ENCODE results near the gene HAPSTR1. TPM values are rescaled to one million over a fixed set of nuclear protein-coding genes. Genes with fewer than 3 reads are reported as not detected.

HAPSTR1 gene
- total RNA-seq, 1 experiment from 2014 or later = 85.2 TPM

DNA sequence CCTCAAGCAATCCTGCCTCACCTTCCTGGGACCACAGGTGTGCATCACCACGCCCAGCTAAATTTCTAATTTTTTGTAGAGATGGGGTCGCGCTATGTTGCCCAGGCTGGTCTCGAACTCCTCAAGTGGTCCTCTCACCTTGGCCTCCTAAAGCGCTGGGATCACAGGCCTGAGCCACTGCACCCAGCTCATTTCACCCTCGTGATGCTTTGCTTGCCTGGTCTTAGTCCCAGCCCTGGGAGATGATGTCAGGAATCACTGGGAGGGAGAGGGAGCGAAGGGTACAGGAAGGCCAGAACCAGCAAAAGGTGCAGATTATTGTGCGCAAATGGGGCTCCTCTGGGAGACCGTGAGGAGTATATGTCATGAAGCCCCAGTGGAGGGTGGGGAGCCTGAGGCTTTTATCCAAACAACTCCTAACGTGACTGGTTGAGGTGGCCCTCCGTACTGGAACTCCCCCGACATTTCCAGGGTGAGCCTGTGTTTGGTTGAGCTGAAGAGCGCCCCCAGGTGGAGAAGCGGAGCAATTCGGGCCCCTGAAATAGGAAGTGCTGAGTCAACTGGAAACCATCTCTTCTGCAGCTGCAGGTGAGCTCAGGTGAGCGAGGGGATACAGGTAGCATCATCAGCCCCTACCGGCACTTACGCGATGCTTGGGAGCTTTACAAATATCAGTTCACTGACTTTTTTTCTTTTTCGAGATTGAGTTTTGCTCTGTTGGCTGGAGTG is 41.2 kb upstream of the HAPSTR1 start:
- WGBS (ENCODE audit: extremely low coverage, insufficient read length, low lambda C conversion rate) = no CpG with 5 or more reads among the region's 20 CpGs
- DNase-seq = peak; percentile 94

More for the DNA sequence above, 41.2 kb upstream of the HAPSTR1 start:
- Mint-ChIP-seq H3K4me1 (peaks cover 16 to 26% of the 10 kb centered on the region in 2 experiments), H3K27ac (peak overlapping the region in 2 of 3 experiments; percentile 49 to 63; a peak in 3 of 7 replicates), H3K27me3 (ENCODE audit: low read depth) (no peaks in the 10 kb centered on the region; the same call in 1 of the 2 replicates), H3K36me3 (ENCODE audit: insufficient read depth in 1 of 3, low read depth in 3 of 3) (peaks cover 1 to 13% (median 3%) of the 10 kb centered on the region in 3 experiments; a peak in 5 of 7 replicates), H3K4me3 (no peak overlapping the region), H3K9me3 (peaks cover 4 to 5% of the 10 kb centered on the region in 2 experiments; a peak in 3 of 5 replicates)
- no peaks in the 10 kb centered on the region for H3K79me2 ChIP-seq (ENCODE audit: insufficient read depth, low read length)
- TF ChIP-seq CTCF (conservative IDR thresholded peaks at IDR 0.05) = peak; percentile 96
- peak overlapping the region; percentile 3 for H3K18ac ChIP-seq (ENCODE audit: insufficient read length, low read depth, low read length)
- no peaks in the 10 kb centered on the region for H3K27me3 ChIP-seq (ENCODE audit: insufficient read depth, low read length)
- no peak overlapping the region for H2BK12ac ChIP-seq (ENCODE audit: insufficient read length, low read depth, low read length)
- H4K20me1 ChIP-seq (ENCODE audit: control insufficient read depth, insufficient read depth, insufficient read length) = no peaks in the 10 kb centered on the region
- no peaks in the 10 kb centered on the region for H3K4me1 ChIP-seq (ENCODE audit: insufficient read depth, low read length)
- no peak overlapping the region for H3K9ac ChIP-seq (ENCODE audit: extremely low read depth, insufficient read length, low read length)
- no peaks in the 10 kb centered on the region for H3K79me1 ChIP-seq (ENCODE audit: insufficient read depth, low read depth, low read length, poor library complexity, severe bottlenecking)
- no peak overlapping the region for H3K56ac ChIP-seq (ENCODE audit: insufficient read length, low read depth, low read length)
- no peak overlapping the region for H3K23ac ChIP-seq (ENCODE audit: insufficient read length, low read depth, low read length)
- no peak overlapping the region for H2BK20ac ChIP-seq (ENCODE audit: low read depth, low read length, poor library complexity, severe bottlenecking)
- H4K5ac ChIP-seq (ENCODE audit: insufficient read length, low read depth, low read length) = no peak overlapping the region
- H4K91ac ChIP-seq (ENCODE audit: insufficient read length, low read depth, low read length) = no peak overlapping the region
- H3K4me2 ChIP-seq (ENCODE audit: insufficient read depth, insufficient read length, low read length) = no peak overlapping the region
- H3T11ph ChIP-seq (ENCODE audit: low read length) = no peak overlapping the region
- no peak overlapping the region for H2BK5ac ChIP-seq (ENCODE audit: insufficient read length, low read length)
- H3K4ac ChIP-seq (ENCODE audit: low read depth, low read length) = no peak overlapping the region
- no peak overlapping the region for H2AFZ ChIP-seq (ENCODE audit: low read length)
- H3K9me3 ChIP-seq (ENCODE audit: control insufficient read depth, low read depth, low read length) = no peaks in the 10 kb centered on the region
- no peak overlapping the region for H2BK15ac ChIP-seq (ENCODE audit: low read depth, low read length)
- no peaks in the 10 kb centered on the region for H3K23me2 ChIP-seq (ENCODE audit: insufficient read length, low read depth, low read length, poor library complexity, severe bottlenecking)
- no peak overlapping the region for H4K8ac ChIP-seq (replicated peaks; ENCODE audit: insufficient read length, low read depth, low read length)
- no peak overlapping the region for H3K14ac ChIP-seq (ENCODE audit: insufficient read depth, low read length)
- H2BK120ac ChIP-seq (ENCODE audit: low read depth, low read length, poor library complexity, severe bottlenecking) = no peak overlapping the region
- no peak overlapping the region for H3K27ac ChIP-seq (ENCODE audit: insufficient read length, low read depth, low read length)
- H2AK5ac ChIP-seq (ENCODE audit: insufficient read length, low read length) = no peak overlapping the region

All from H9 (cell line).